MCF 10A (cell line): ENCODE data around the gene WDFY3. TPM values are rescaled to one million over a fixed set of nuclear protein-coding genes. Genes with fewer than 3 reads are reported as not detected.

Experiments used
- BruUV-seq: library from RNA; stranded (reverse); fragments of 400-500 nt; replicated peaks from 2 replicates; lab custom pipeline; 2021; lab: Mats Ljungman, UMichigan
- CTCF ChIA-PET: fragments of 300-600 bp; sonication (Branson Sonifier 250); formaldehyde crosslinking; extraction: SDS; loops from one replicate; lab custom pipeline; 2021; ENCODE audit warnings: antibody characterized with exemption, inconsistent platforms; lab: Yijun Ruan, JAX
- POLR2A ChIA-PET: fragments of 300-600, 350-650 bp; sonication (Branson Sonifier 250); formaldehyde crosslinking; extraction: SDS; loops from one replicate; lab custom pipeline; 2020; ENCODE audit warnings: antibody characterized with exemption, inconsistent platforms; lab: Yijun Ruan, JAX
- DNase-seq: peaks from one replicate; pipeline ENCODE4 v3.0.0-alpha.2; 2018; ENCODE audit not compliant: unreplicated experiment
- H3K27ac Mint-ChIP-seq: one replicate; pipeline ENCODE4 v1.8.0; 2022; ENCODE audit warnings: mild to moderate bottlenecking, low read depth, mixed read lengths; ENCODE audit not compliant: unreplicated experiment
- H3K27me3 Mint-ChIP-seq: one replicate; pipeline ENCODE4 v1.8.0; 2022; ENCODE audit warnings: mixed read lengths; ENCODE audit not compliant: insufficient read depth, unreplicated experiment
- H3K36me3 Mint-ChIP-seq: one replicate; pipeline ENCODE4 v1.8.0; 2022; ENCODE audit warnings: mild to moderate bottlenecking, moderate library complexity, mixed read lengths; ENCODE audit not compliant: insufficient read depth, unreplicated experiment
- H3K4me1 Mint-ChIP-seq: one replicate; pipeline ENCODE4 v1.8.0; 2022; ENCODE audit warnings: mixed read lengths; ENCODE audit not compliant: insufficient read depth, unreplicated experiment
- H3K4me3 Mint-ChIP-seq: one replicate; pipeline ENCODE4 v1.8.0; 2022; ENCODE audit warnings: mild to moderate bottlenecking, moderate library complexity, mixed read lengths; ENCODE audit not compliant: unreplicated experiment
- H3K9me3 Mint-ChIP-seq: one replicate; pipeline ENCODE4 v1.8.0; 2022; ENCODE audit warnings: mixed read lengths; ENCODE audit not compliant: unreplicated experiment
- CTCF ChIP-seq: fragments of 200-600 bp; IDR thresholded peaks from one replicate; pipeline ENCODE4 v1.8.0; 2022; ENCODE audit warnings: antibody characterized with exemption, mild to moderate bottlenecking; ENCODE audit not compliant: unreplicated experiment
- intact Hi-C: fragments of 100-400 bp; cut with micrococcal nuclease; formaldehyde crosslinking; loops from 2 replicates; pipeline ENCODE4 v1.14.1; 2022
- total RNA-seq: library from RNA; stranded (reverse); gene quantifications from 2 replicates; pipeline ENCODE4 v1.2.3, GENCODE V29; 2022

Gene WDFY3
- total RNA-seq, 1 experiment from 2014 or later, result 90.7 TPM

- Mint-ChIP-seq H3K27ac (no peak overlapping the region), H3K4me1 (no peaks in the 10 kb centered on the region), H3K36me3 (peaks cover 66% of the 10 kb centered on the region), H3K9me3 (no peaks in the 10 kb centered on the region), H3K27me3 (no peaks in the 10 kb centered on the region), H3K4me3 (no peak overlapping the region)
- DNase-seq, result no peak
- ChIA-PET CTCF (interaction anchor here (0.5 to 3.4 kb wide), 20 partner anchors 11 to 1176 kb away, joined by 3 to 58 read pairs (median 5); no protein-coding TSS in a partner anchor), POLR2A (interaction anchor here (0.6 to 2.2 kb wide), 5 partner anchors 26 to 220 kb away, joined by 3 to 14 read pairs (median 4); partner anchors contain the start of gene WDFY3)
- no TSS peak for BruUV-seq
- intact Hi-C loops, result loop anchor here (1.0 to 2.0 kb wide), 3 partner anchors 172 to 220 kb away; partner anchors contain the start of gene WDFY3
- TF ChIP-seq CTCF, result no peak
Observed at GRCh38 chr4:84750960-84751283, 215.6 kb downstream of the WDFY3 start.

GRCh38 chr4:84750260-84750959, 216.1 kb downstream of the WDFY3 start:
- H3K4me1 Mint-ChIP-seq, result no peaks in the 10 kb centered on the region
- no peaks in the 10 kb centered on the region for H3K27me3 Mint-ChIP-seq
- POLR2A ChIA-PET, result interaction anchor here (0.6 to 2.2 kb wide), 5 partner anchors 26 to 221 kb away, joined by 3 to 14 read pairs (median 4); partner anchors contain the start of gene WDFY3
- intact Hi-C loops, result loop anchor here (1.0 to 2.0 kb wide), 3 partner anchors 172 to 221 kb away; partner anchors contain the start of gene WDFY3
- H3K4me3 Mint-ChIP-seq, result no peak overlapping the region
- peak; percentile 42 for TF ChIP-seq CTCF
- H3K27ac Mint-ChIP-seq, result no peak overlapping the region
- H3K9me3 Mint-ChIP-seq, result no peaks in the 10 kb centered on the region
- CTCF ChIA-PET, result interaction anchor here (0.5 to 3.4 kb wide), 28 partner anchors 11 to 1175 kb away, joined by 3 to 58 read pairs (median 4); partner anchors contain the start of gene WDFY3
- peak; percentile 51 for DNase-seq
- H3K36me3 Mint-ChIP-seq, result peaks cover 65% of the 10 kb centered on the region
- no TSS peak for BruUV-seq

- no peak for DNase-seq
- Mint-ChIP-seq H3K4me1 (no peaks in the 10 kb centered on the region), H3K4me3 (no peak overlapping the region), H3K36me3 (peaks cover 73% of the 10 kb centered on the region), H3K9me3 (no peaks in the 10 kb centered on the region), H3K27me3 (no peaks in the 10 kb centered on the region), H3K27ac (no peak overlapping the region)
- ChIA-PET CTCF (interaction anchor here (0.5 to 2.1 kb wide), 3 partner anchors 10 to 1096 kb away, joined by 3 to 9 read pairs (median 5); no protein-coding TSS in a partner anchor), POLR2A (no interaction called here)
- intact Hi-C loops, result no loop called here
- BruUV-seq, result no TSS peak
- TF ChIP-seq CTCF, result no peak
Observed at GRCh38 chr4:84740057-84740456, 226.4 kb downstream of the WDFY3 start.

GRCh38 chr4:84738622-84739021, 227.9 kb downstream of the WDFY3 start:
- BruUV-seq, result no TSS peak
- no peaks in the 10 kb centered on the region for H3K9me3 Mint-ChIP-seq
- H3K4me3 Mint-ChIP-seq, result no peak overlapping the region
- DNase-seq, result no peak
- ChIA-PET POLR2A (no interaction called here), CTCF (interaction anchor here (0.6 to 2.1 kb wide), 3 partner anchors 11 to 372 kb away, joined by 3 to 9 read pairs (median 3); no protein-coding TSS in a partner anchor)
- H3K27me3 Mint-ChIP-seq, result no peaks in the 10 kb centered on the region
- no peak for TF ChIP-seq CTCF
- no peak overlapping the region for H3K27ac Mint-ChIP-seq
- no peaks in the 10 kb centered on the region for H3K4me1 Mint-ChIP-seq
- H3K36me3 Mint-ChIP-seq, result peaks cover 79% of the 10 kb centered on the region
- intact Hi-C loops, result no loop called here
